Kasumi-1 (cell line): ENCODE data around the gene CNST.
A peak's percentile ranks its signal among the peaks of the same experiment; 100 is the strongest.
"Not testable (repeated sequence)": the region's sequence is repeated elsewhere in the genome, so short reads cannot be mapped to it uniquely, and the experiment has no call there.

ENCODE experiments used
- DNase-seq, 2 experiments: peaks; one replicate each; lab custom pipeline; 2025; lab: John Stamatoyannopoulos, UW

The CNST gene

GRCh38 chr1:246618240-246618808 is 52.1 kb downstream of the CNST start:
- no peak for DNase-seq

- DNase-seq = no peak
Measured at GRCh38 chr1:246622035-246622652, 55.9 kb downstream of the CNST start.

GRCh38 chr1:246624091-246624490 is 57.8 kb downstream of the CNST start:
- DNase-seq = no peak

GRCh38 chr1:246629030-246629429 is 62.8 kb downstream of the CNST start:
- no peak for DNase-seq

GRCh38 chr1:246629976-246630375 is 63.7 kb downstream of the CNST start:
- no peak for DNase-seq

GRCh38 chr1:246631426-246631825 is 65.2 kb downstream of the CNST start:
- DNase-seq = no peak

GRCh38 chr1:246632281-246633168 is 66.3 kb downstream of the CNST start:
- DNase-seq = no peak

GRCh38 chr1:246634659-246635058 is 68.4 kb downstream of the CNST start:
- not testable (repeated sequence) for DNase-seq

- DNase-seq = no peak
Measured at GRCh38 chr1:246638941-246639655, 72.8 kb downstream of the CNST start.

GRCh38 chr1:246639732-246640131 is 73.5 kb downstream of the CNST start:
- no peak for DNase-seq

GRCh38 chr1:246640747-246641146 is 74.5 kb downstream of the CNST start:
- no peak for DNase-seq

GRCh38 chr1:246641394-246641793 is 75.1 kb downstream of the CNST start:
- no peak for DNase-seq

- DNase-seq = no peak
Measured at GRCh38 chr1:246642719-246643118, 76.5 kb downstream of the CNST start.

- DNase-seq = peak in 1 of 2 experiments; percentile 18
Measured at GRCh38 chr1:246647113-246647512, 80.9 kb downstream of the CNST start.

- no peak for DNase-seq
Measured at GRCh38 chr1:246647513-246647912, 81.3 kb downstream of the CNST start.

- DNase-seq = peak; percentile 36 to 40
Measured at GRCh38 chr1:246651012-246651695, 84.9 kb downstream of the CNST start.

- DNase-seq = no peak
Measured at GRCh38 chr1:246658567-246658966, 92.3 kb downstream of the CNST start.

GRCh38 chr1:246659594-246660140 is 93.4 kb downstream of the CNST start:
- no peak for DNase-seq

GRCh38 chr1:246661451-246661850 is 95.2 kb downstream of the CNST start:
- no peak for DNase-seq

- DNase-seq = no peak
Measured at GRCh38 chr1:246667773-246668172, 101.5 kb downstream of the CNST start.

- no peak for DNase-seq
Measured at GRCh38 chr1:246669659-246670058, 103.4 kb downstream of the CNST start.

- DNase-seq = no peak
Measured at GRCh38 chr1:246674049-246674448, 107.8 kb downstream of the CNST start.
